ENCODE data around the gene INPP5D.
A peak's percentile ranks its signal among the peaks of the same experiment; 100 is the strongest.

GRCh38 chr2:233098618-233099017 is 38.5 kb downstream of the INPP5D start:
- peak in 3 of 7 experiments; percentile 27 to 37 (median 28) for TF ChIP-seq CTCF (IDR thresholded peaks at IDR 0.05)
- no peak for TF ChIP-seq POLR2AphosphoS5 (IDR thresholded peaks at IDR 0.05)
- TF ChIP-seq EP300 (IDR thresholded peaks at IDR 0.05): no peak

Measured in stomach (tissue), 4 donors.